GM18519 (cell line): Measurements from ENCODE around the gene PGAM5.

Experiments used
- ATAC-seq: cut with Tn5 transposase; IDR thresholded peaks from one replicate; pipeline ENCODE4 v1.9.1; 2021; ENCODE audit warnings: mild to moderate bottlenecking, moderate library complexity; ENCODE audit not compliant: unreplicated experiment, low FRiP score

PGAM5 gene

DNA sequence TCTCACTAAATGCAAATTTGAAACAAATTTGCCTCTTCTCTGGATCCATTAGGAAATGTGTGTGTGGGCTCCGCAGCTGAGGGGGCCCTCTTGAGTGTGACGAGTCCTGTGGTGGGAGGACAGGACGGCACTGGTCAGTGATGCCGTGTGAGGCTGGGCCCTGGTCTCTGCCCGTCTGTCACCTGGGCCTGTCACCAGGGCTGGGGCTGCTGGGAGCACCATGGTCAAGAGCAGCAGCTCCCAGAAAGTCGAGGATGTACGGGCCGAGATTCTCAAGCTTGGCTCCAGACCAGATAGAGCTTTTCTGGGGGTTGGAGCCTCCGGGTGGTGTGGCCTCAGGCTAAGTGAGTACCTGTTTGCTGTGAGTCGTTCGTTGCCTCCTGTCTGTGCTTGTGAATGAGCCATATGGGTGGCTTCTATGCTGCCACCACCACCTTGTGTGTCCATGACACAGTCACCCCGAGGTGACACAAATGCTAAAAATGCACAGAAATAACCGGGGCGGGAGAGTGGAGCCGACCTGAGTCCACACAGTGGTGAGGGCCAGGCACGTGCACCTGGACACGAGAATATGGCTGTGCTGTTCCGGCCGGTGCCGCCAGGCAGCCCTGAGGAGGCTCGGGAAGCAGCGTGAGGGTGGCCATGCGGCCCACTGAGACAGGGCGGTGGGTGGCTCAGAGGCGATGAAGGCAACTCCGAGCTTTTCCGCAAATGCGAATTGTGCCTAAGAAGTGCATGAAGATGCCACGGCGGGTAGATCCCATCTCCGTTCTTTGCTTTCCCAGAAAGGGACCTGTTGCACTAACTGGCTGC, 8.7 kb downstream of the PGAM5 start:
- ATAC-seq: no peak

- ATAC-seq: no peak
These were observed 9.3 kb downstream of the PGAM5 start for GRCh38 chr12:132719954-132720324.

DNA sequence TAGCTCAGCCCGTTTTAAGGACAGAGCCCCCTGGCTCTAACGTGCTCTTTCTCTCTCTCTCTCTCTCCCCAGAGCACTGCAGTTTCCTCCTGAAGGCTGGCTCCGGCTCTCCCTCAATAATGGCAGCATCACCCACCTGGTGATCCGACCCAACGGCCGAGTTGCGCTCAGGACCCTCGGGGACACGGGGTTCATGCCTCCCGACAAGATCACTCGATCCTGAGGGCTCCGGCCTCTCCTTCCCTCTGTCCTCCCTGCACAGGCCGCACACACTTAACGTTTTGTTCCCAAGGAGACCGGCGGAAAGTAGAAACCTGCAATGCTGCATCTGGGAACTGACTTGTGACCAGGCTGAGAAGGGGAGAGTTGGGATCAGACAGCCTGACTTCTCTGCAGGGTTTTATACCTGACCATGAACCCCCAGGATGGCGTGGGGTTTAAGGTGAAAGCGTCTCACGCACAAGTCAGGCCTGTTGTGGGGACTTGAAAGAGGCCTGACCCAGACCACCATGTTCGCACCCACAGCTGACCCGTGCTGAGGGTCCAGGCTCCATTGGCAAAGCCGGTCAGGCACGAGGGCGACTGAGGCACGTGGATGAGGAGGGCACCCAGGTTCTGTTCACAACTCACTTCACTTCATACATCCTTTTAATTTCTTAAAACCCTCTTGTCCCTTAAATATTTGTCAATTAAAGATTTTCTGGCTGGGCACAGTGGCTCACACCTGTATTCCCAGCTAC, 10.1 kb downstream of the PGAM5 start:
- ATAC-seq: no peak

GRCh38 chr12:132723015-132723763, 12.5 kb downstream of the PGAM5 start:
- ATAC-seq: no peak

DNA sequence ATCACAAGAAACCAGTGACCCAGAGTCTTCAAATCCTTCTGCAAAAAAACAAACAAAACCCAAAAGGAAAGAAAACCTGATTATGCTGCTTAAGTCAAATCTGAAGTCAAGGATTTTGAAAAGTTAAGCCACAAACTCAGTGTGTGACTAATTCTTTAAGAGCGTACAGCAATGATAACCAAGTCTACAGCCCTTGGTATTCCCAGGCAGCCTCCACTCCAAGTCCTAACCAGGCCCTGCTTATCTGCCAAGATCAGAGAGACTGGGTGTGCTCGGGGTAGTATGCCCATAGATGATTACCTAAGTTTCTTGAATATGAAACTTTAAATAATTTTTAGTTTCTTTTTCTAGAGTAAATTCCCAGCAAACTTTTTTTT, 13.1 kb downstream of the PGAM5 start:
- ATAC-seq: no peak

GRCh38 chr12:132724506-132725241, 14.0 kb downstream of the PGAM5 start:
- ATAC-seq: no peak

DNA sequence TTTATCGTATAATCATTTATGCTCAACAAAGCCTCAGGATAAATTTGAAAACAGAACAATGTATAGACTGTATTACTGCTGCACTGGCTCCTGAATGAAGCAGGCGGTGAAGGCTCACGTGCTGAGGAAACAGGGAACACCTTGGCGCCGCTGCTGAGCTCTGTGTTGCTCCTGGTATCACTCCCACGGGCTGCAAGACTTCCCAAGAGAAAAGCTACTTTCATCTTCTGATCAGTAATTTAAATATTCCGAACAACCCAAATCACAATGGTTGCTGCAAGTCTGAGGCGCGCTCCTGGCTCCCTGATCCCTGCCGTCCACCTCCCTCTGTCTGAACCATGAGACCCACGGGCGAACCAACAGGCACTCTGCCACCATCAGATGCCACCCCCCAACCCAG, 15.7 kb downstream of the PGAM5 start:
- ATAC-seq: no peak

- no peak for ATAC-seq
These were observed 16.6 kb downstream of the PGAM5 start for GRCh38 chr12:132727091-132727794.

GRCh38 chr12:132728502-132728901, 17.9 kb downstream of the PGAM5 start:
- ATAC-seq: no peak

- no peak for ATAC-seq
These were observed 19.1 kb downstream of the PGAM5 start for GRCh38 chr12:132729541-132730320.

GRCh38 chr12:132730353-132730752, 19.7 kb downstream of the PGAM5 start:
- no peak for ATAC-seq

DNA sequence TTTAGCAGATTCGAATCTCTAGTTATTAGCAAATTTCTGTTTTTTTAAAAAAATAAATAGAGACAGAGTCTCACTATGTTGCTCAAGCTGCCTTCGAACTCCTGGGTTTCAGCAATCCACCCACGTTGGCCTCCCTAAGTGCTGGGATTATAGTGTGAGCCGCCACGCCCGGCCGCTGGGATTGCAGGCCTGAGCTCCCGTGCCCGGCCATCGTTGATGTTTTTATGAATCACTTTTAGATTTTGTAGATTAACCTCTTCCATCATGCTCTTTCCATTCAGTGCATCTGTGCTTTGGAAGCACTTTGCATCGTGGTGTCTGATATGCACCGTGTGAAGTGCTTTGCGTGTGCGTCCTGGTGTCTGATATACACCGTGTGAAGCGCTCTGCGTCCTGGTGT, 20.9 kb downstream of the PGAM5 start:
- no peak for ATAC-seq

- ATAC-seq: no peak
These were observed 23.6 kb downstream of the PGAM5 start for GRCh38 chr12:132734206-132734605.

DNA sequence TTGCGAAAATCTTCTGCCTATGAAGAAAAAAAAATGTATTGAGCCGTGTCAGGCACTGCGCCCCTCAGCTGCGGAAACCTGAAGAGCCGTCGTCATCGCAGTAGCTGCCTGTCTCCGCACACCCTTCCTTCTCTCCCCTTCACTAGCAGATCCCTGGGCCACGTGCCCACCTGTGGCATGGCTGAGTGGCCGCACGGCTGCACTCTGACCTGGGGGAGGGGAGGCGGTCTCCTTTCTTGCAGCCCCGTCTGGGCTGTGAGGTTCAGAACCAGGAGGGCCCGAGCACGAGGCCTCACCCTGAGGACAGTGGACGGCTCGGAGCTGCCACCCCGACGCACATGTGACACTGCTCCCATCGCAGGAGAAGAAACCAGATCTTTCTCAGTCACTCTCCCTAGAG, 24.9 kb downstream of the PGAM5 start:
- ATAC-seq: no peak

- no peak for ATAC-seq
These were observed 25.7 kb downstream of the PGAM5 start for GRCh38 chr12:132736378-132736777.

DNA sequence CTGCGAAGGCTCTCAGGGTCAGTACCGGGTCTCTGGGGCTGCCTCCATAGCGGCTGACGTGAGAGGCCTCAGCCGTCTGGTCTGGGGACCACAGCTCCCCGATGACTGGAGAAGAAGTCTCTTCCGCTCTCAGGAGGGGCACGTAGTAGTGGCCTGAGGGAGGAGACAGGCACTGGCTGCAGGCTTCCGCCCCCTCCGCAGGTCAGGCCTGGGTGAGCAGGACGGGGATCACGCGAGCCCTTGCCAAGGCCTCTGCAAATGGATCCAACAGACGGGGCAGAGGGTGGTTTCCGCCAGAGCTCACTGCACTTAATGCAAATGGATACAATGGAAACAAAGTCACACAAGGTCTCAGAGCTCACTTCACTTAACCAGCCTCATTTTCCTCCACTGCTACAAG, 26.3 kb downstream of the PGAM5 start:
- no peak for ATAC-seq

DNA sequence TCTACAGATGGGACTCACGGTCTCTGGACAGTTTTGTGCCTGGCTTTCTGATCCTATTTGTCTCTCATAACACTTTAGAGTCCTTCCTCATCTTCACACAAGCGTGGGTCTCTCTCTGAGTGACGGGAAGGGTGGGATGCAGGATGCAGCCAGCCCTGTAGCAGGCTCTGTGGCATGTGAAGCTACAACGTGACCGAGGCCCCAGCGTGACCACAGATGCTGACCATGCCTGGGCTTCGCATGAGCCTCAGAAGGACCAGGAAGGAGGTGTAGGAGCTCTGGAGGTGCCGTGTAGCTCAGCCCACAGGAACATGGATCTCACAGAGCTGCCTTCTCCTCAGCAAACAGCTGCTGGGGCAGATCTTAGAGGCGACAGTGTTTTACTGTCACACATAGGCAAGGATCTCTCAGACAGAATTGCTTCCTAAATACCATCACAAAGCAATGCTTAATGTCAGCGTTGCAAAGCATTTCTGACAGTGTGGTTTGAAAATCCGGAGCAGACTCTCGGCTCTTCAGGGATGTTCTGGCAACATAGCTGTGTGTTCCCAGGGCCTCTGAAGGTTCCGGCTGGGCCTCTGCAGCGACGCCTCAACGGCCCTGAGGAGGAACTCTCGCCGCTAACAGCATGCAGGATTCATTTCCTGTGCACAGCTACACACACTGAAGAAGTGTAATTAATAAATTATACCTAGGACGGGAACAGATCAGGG, 29.1 kb downstream of the PGAM5 start:
- no peak for ATAC-seq

DNA sequence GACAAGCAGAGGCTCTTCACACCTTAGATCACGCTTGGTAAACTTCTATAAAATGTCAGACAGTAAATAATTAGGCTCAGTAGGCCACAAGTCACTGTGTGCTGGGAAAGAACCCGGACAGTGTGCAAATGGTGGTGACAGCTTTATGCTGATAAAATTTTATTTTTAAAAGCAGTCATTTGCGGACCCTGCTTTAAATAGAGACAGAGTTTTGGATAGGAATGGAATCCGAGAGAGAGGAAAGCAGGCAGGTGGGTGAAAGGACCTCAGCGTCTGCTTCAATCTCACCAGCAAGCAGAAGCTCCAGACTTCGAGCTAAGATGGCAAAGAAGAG, 29.6 kb downstream of the PGAM5 start:
- no peak for ATAC-seq

- no peak for ATAC-seq
These were observed 30.0 kb downstream of the PGAM5 start for GRCh38 chr12:132740652-132741051.
